Activated CD8-positive, alpha-beta T cell treated with anti-CD3 and anti-CD28 coated beads, Interleukin-2, amount 10 ng/mL, durations not matched to agents 7 days and 5 days (primary cell): ENCODE data around the gene NRDE2. TPM values are rescaled to one million over a fixed set of nuclear protein-coding genes. Genes with fewer than 3 reads are reported as not detected.
A peak's percentile ranks its signal among the peaks of the same experiment; 100 is the strongest.

Experiments used
- ATAC-seq: fragments of 150-1000 bp; cut with Tn5 transposase; one replicate; pipeline ENCODE4 v1.10.0; 2021; ENCODE audit warnings: moderate library complexity
- CTCF ChIA-PET: fragments of 350-600 bp; sonication (Branson Sonifier 250); formaldehyde crosslinking; loops from one replicate; lab custom pipeline; 2021; ENCODE audit warnings: antibody characterized with exemption; lab: Charles Lee
- POLR2A ChIA-PET: fragments of 350-600 bp; sonication (Branson Sonifier 250); formaldehyde crosslinking; loops from one replicate; lab custom pipeline; 2021; ENCODE audit warnings: antibody characterized with exemption; lab: Charles Lee
- DNase-seq: peaks from one replicate; pipeline ENCODE4 v3.0.0-alpha.2; 2020
- H3K27ac Mint-ChIP-seq: one replicate; pipeline ENCODE4 v1.8.0; 2021; ENCODE audit warnings: mild to moderate bottlenecking, mixed read lengths
- H3K27me3 Mint-ChIP-seq: one replicate; pipeline ENCODE4 v1.8.0; 2021; ENCODE audit warnings: low read depth, mixed read lengths
- H3K36me3 Mint-ChIP-seq: one replicate; pipeline ENCODE4 v1.8.0; 2021; ENCODE audit warnings: low read depth, mixed read lengths
- H3K4me1 Mint-ChIP-seq: one replicate; pipeline ENCODE4 v1.8.0; 2021; ENCODE audit warnings: low read depth, mixed read lengths
- H3K4me3 Mint-ChIP-seq: one replicate; pipeline ENCODE4 v1.8.0; 2021; ENCODE audit warnings: mild to moderate bottlenecking, mixed read lengths
- H3K9me3 Mint-ChIP-seq: one replicate; pipeline ENCODE4 v1.8.0; 2022; ENCODE audit warnings: mixed read lengths; ENCODE audit not compliant: insufficient read depth
- total RNA-seq, 2 experiments: library from RNA; stranded (reverse); gene quantifications; one replicate each; pipeline ENCODE4 v1.2.3, GENCODE V29; 2021

NRDE2 gene, protein sequence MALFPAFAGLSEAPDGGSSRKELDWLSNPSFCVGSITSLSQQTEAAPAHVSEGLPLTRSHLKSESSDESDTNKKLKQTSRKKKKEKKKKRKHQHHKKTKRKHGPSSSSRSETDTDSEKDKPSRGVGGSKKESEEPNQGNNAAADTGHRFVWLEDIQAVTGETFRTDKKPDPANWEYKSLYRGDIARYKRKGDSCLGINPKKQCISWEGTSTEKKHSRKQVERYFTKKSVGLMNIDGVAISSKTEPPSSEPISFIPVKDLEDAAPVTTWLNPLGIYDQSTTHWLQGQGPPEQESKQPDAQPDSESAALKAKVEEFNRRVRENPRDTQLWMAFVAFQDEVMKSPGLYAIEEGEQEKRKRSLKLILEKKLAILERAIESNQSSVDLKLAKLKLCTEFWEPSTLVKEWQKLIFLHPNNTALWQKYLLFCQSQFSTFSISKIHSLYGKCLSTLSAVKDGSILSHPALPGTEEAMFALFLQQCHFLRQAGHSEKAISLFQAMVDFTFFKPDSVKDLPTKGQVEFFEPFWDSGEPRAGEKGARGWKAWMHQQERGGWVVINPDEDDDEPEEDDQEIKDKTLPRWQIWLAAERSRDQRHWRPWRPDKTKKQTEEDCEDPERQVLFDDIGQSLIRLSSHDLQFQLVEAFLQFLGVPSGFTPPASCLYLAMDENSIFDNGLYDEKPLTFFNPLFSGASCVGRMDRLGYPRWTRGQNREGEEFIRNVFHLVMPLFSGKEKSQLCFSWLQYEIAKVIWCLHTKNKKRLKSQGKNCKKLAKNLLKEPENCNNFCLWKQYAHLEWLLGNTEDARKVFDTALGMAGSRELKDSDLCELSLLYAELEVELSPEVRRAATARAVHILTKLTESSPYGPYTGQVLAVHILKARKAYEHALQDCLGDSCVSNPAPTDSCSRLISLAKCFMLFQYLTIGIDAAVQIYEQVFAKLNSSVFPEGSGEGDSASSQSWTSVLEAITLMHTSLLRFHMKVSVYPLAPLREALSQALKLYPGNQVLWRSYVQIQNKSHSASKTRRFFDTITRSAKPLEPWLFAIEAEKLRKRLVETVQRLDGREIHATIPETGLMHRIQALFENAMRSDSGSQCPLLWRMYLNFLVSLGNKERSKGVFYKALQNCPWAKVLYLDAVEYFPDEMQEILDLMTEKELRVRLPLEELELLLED
- 10 to 100 TPM; 22.1 to 23.5 TPM for total RNA-seq

DNA sequence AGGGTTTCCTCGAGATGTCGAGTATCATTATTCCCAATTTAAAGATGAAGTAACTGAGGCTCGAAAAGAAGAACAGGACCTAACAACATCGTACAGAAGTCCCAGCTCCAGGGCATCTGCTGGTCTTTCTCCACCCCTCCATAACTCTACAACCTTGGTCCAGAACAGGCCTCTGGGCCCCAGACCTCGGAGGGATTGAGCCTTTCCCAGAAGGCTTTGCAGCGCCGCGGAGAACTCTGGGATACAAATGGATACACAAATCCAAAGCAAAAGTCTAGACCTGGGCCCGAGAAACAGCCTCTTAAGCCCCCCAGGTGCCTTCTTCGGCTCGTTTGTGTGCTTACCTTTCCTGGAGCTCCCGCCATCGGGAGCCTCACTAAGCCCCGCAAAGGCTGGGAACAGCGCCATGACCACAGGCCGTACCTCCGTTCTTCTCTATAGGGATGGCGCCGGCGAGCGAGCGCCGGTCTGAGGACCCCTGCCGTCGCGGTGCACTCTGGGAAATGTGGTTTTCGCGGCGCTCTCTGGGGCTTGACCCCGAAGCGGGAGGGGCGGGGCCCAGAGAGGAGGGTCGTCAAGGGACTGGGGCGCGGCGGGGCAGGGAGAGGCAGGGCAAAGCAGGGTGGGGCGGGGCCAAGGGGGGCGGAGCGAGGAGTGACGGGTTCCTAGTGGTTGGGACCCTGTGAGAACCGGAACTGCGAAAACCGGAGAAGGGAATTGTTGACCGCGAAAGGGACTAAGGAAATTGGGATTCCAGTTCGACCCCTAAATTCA, at the start of gene NRDE2:
NRDE2 (minus strand) TSS at position 445 of the 774 bp plus-strand sequence; CDS start at position 408, 37 bp downstream.
- H3K27me3 Mint-ChIP-seq: peaks cover 12% of the 10 kb centered on the region
- DNase-seq: peak; percentile 97

DNA sequence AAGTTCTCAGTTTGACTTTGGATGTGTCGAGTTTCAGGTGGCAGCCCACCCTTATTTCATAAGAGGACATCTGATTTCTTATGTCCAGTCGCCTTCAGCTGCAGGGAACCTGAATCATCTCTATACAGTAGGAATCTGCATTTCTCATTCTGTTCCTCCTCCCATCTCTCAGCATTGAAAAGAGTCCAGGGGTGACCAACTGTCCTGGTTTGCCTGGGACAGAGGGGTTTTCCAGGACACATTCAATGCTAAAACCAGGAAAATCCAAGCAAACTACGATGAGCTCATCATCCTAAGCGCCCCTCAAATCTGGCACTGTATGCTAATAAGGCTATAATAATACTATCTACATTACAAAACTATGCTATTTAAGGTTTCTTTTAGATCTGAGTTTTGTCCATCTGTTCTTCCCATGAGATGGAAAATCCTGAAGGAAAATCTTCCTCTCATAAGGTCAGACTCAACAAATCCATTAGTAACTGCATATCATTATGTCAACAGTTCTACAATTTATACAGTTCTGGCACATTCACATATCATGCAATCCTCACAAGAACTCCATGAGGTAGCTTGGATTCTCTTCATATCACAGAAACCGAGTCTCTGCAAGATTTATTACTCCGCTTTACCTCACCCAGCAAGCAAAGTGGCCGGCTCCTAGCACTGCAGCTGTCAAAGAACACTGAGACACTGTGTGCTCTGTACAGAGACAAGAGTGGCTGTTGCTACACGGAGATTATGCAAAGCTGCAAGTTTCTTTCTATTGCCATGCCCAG, 49.5 kb upstream of the NRDE2 start:
- ChIA-PET POLR2A (interaction anchor here (0.5 to 8.9 kb wide), 7 partner anchors 13 to 447 kb away, joined by 3 to 289 read pairs (median 5); partner anchors contain the start of genes CALM1 and PSMC1), CTCF (interaction anchor here (1.0 to 5.4 kb wide), 9 partner anchors 12 to 378 kb away, joined by 3 to 55 read pairs (median 5); partner anchors contain the start of gene CALM1)
- H3K36me3 Mint-ChIP-seq: no peaks in the 10 kb centered on the region
- H3K9me3 Mint-ChIP-seq: no peaks in the 10 kb centered on the region
- no peak overlapping the region for H3K27ac Mint-ChIP-seq
- H3K4me1 Mint-ChIP-seq: peaks cover 21% of the 10 kb centered on the region
- no peak for ATAC-seq
- H3K4me3 Mint-ChIP-seq: no peak overlapping the region
- no peaks in the 10 kb centered on the region for H3K27me3 Mint-ChIP-seq
- no peak for DNase-seq

More for the DNA sequence above, at the start of gene NRDE2:
- Mint-ChIP-seq H3K36me3 (peaks cover 7% of the 10 kb centered on the region), H3K9me3 (no peaks in the 10 kb centered on the region), H3K27ac (peak within 1 kb of the TSS; percentile 90), H3K4me1 (peaks cover 20% of the 10 kb centered on the region), H3K4me3 (peak within 1 kb of the TSS; percentile 84)
- ChIA-PET POLR2A (interaction anchor here (0.6 to 2.6 kb wide), 4 partner anchors 18 to 1730 kb away, joined by 3 to 33 read pairs (median 4); no protein-coding TSS in a partner anchor), CTCF (interaction anchor here (1.0 to 1.7 kb wide), 3 partner anchors 31 to 69 kb away, joined by 3 to 4 read pairs (median 4); no protein-coding TSS in a partner anchor)
- peak; percentile 95 for ATAC-seq

DNA sequence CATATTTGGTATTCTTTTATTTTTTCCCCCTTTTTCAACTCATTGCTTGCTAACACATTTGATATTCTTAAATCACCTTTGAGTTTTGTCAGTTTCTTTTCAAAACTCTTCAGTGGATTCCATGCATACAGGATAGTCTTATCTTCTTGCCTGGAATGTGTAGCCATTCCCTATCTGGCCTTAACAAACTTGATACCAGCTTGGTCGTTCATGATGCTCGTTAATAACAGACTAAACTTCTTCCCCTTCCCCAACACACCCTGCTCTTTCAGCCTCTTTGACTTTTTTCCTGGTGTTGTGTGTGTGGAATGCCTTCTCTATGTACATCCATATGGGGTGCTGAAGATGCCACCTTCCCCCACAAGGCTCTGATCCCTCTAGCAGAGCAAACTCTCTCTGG, 47.4 kb upstream of the NRDE2 start:
- ChIA-PET CTCF (interaction anchor here (1.3 to 1.9 kb wide), 2 partner anchors 10 to 21 kb away, joined by 3 to 5 read pairs; no protein-coding TSS in a partner anchor), POLR2A (interaction anchor here (8.9 kb wide), 1 partner anchor 15 kb away, joined by 289 read pairs; the partner anchor contains the start of gene CALM1)
- no peak for ATAC-seq

DNA sequence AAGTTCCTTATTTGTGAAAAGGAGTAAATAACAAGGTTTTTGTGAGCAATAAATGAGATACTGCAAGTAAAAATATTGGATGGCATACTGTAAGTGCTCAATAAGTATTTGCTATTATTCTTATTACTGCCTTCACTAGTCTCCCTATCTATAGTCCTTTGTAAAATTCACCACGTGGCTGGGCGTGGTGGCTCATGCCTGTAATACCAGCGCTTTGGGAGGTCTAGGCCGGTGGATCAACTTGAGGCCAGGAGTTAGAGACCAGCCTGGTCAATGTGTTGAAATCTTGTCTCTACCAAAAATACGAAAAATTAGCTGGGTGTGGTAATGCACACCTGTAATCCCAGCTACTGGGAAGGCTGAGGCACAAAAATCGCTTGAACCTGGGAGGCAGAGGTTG, 46.5 kb upstream of the NRDE2 start:
- DNase-seq: no peak
- Mint-ChIP-seq H3K36me3 (no peaks in the 10 kb centered on the region), H3K27me3 (no peaks in the 10 kb centered on the region), H3K9me3 (no peaks in the 10 kb centered on the region), H3K4me3 (no peak overlapping the region), H3K4me1 (peaks cover 2% of the 10 kb centered on the region), H3K27ac (no peak overlapping the region)
- POLR2A ChIA-PET: interaction anchor here (8.9 kb wide), 1 partner anchor 16 kb away, joined by 289 read pairs; the partner anchor contains the start of gene CALM1
- CTCF ChIA-PET: interaction anchor here (1.9 kb wide), 1 partner anchor 10 kb away, joined by 5 read pairs; no protein-coding TSS in a partner anchor
- ATAC-seq: no peak

More for the DNA sequence above, 47.4 kb upstream of the NRDE2 start:
- Mint-ChIP-seq H3K4me1 (peaks cover 4% of the 10 kb centered on the region), H3K36me3 (no peaks in the 10 kb centered on the region), H3K4me3 (no peak overlapping the region), H3K9me3 (no peaks in the 10 kb centered on the region), H3K27ac (no peak overlapping the region), H3K27me3 (no peaks in the 10 kb centered on the region)
- DNase-seq: no peak

DNA sequence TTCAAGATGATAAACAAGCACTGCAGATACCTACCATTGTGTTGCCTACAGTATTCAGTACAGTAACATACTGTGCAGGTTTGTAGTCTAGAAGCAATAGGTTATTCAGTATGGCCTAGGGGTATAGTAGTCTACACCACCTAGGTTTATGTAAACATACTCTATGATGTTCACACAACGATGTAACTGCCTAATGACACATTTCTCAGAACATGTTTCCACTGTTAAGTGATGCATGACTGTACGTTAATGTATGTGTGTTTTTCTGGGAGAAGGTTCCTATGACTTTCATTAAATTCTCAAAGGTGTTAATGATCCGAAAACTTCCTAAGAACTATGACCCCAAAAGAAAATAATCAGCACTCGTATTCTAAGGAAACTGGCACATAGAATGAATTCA, 44.2 kb upstream of the NRDE2 start:
- H3K36me3 Mint-ChIP-seq: no peaks in the 10 kb centered on the region
- no peak overlapping the region for H3K27ac Mint-ChIP-seq
- ATAC-seq (no peak), DNase-seq (no peak)
- ChIA-PET CTCF (no interaction called here), POLR2A (no interaction called here)
- no peaks in the 10 kb centered on the region for H3K27me3 Mint-ChIP-seq
- H3K9me3 Mint-ChIP-seq: no peaks in the 10 kb centered on the region
- H3K4me1 Mint-ChIP-seq: peaks cover 2% of the 10 kb centered on the region
- H3K4me3 Mint-ChIP-seq: no peak overlapping the region

DNA sequence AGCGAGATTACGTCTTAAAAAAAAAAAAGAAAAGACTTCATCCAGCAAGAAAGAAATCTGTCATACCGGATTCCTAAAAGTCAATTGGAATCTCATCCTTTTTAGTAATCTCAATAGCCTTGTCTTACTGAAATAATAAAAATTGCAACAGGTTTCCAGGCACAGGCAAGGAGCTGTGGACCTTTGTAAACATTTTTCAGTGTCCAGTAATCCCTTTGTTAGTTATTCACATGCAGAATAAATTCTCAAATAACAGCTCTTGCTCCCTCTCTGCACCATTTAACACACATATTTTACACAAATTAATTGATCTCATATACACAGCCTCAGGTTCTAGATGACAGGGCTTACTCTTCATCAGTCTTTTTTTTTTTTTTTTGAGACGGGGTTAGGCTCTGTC, 43.1 kb upstream of the NRDE2 start:
- ChIA-PET POLR2A (interaction anchor here (0.6 to 3.1 kb wide), 4 partner anchors 9 to 111 kb away, joined by 3 to 12 read pairs (median 6); no protein-coding TSS in a partner anchor), CTCF (no interaction called here)
- H3K36me3 Mint-ChIP-seq: no peaks in the 10 kb centered on the region
- ATAC-seq: no peak
- H3K4me3 Mint-ChIP-seq: no peak overlapping the region
- no peaks in the 10 kb centered on the region for H3K4me1 Mint-ChIP-seq
- no peaks in the 10 kb centered on the region for H3K9me3 Mint-ChIP-seq
- no peak overlapping the region for H3K27ac Mint-ChIP-seq
- H3K27me3 Mint-ChIP-seq: no peaks in the 10 kb centered on the region
- no peak for DNase-seq

DNA sequence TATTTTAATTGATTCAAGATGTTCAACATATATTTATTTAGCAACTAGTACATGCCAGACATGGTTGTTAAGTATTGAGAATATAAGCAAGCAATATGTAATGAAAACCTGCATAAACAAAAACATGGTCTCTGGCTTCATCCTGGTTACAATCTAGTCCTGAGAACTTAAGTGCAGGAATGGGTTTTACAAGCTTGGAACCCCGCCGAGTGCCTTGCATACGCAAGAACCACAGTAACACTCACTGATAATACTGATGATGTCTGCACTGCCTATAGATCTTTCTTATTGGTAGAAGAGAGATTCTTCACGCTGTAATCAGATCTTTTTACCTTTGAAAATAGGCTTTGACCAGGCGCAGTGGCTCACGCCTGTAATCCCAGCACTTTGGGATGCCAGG, 42.1 kb upstream of the NRDE2 start:
- no peaks in the 10 kb centered on the region for H3K27me3 Mint-ChIP-seq
- DNase-seq (no peak), ATAC-seq (no peak)
- no peak overlapping the region for H3K4me3 Mint-ChIP-seq
- ChIA-PET CTCF (interaction anchor here (1.2 kb wide), 1 partner anchor 26 kb away, joined by 3 read pairs; no protein-coding TSS in a partner anchor), POLR2A (interaction anchor here (3.1 kb wide), 1 partner anchor 10 kb away, joined by 12 read pairs; no protein-coding TSS in a partner anchor)
- H3K4me1 Mint-ChIP-seq: no peaks in the 10 kb centered on the region
- H3K36me3 Mint-ChIP-seq: no peaks in the 10 kb centered on the region
- H3K27ac Mint-ChIP-seq: no peak overlapping the region
- no peaks in the 10 kb centered on the region for H3K9me3 Mint-ChIP-seq

DNA sequence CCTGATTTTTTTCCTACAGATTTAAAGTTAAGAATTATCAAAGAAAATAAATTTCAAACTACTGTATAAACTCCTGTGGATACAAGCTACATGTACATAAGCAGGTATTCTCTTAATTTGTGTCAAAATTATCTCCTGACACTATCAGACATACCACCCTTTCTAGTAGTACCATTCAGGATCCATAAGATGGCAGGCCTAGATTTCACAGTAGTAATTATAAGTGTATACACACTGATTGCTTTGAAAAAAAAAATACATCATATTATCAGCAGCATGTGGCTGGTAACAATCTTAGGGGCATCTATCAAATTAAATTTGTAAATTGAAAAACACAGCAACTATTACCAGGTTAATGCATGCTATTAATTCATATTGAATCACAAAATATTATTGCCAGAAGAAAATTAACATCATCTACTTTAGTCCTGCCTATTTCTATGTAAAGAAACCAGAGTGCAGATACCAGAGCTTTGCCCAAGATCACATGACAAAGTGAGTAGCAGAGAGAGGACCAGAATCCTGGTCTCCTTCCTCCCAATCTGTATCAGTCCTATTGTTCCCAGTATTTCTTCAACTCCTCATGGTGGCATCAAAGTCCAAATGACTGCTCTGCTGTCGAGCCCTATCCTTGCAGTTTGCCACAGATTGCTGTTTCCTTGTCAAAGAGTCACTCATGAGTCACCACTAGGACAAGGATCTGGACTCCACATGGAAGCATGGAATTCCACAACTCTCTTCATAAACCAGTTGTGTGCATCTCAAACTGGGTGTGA, 37.4 kb upstream of the NRDE2 start:
- Mint-ChIP-seq H3K4me3 (no peak overlapping the region), H3K4me1 (no peaks in the 10 kb centered on the region), H3K27me3 (no peaks in the 10 kb centered on the region), H3K9me3 (no peaks in the 10 kb centered on the region), H3K36me3 (no peaks in the 10 kb centered on the region), H3K27ac (no peak overlapping the region)
- DNase-seq: no peak
- peak; percentile 74 for ATAC-seq
- POLR2A ChIA-PET: interaction anchor here (0.6 to 1.2 kb wide), 4 partner anchors 15 to 31 kb away, joined by 3 to 4 read pairs (median 4); partner anchors contain the start of gene CALM1
- CTCF ChIA-PET: interaction anchor here (0.7 to 2.9 kb wide), 8 partner anchors 10 to 328 kb away, joined by 3 to 17 read pairs (median 6); no protein-coding TSS in a partner anchor

DNA sequence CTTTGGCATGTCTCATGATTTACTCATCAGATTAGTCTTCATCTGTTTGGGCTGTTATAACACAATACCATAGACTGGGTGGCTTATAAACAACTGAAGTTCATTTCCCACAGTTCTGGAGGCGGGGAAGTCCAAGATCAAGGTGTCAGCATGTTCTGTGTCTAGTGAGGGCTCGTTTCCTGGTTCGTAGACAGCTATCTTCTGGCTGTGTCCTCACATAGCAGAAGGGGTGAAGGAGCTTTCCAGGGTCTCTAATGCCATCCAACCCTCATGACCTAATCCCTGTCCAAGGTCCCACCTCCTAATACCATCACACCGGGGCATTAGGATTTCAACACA, 30.8 kb upstream of the NRDE2 start:
- Mint-ChIP-seq H3K36me3 (no peaks in the 10 kb centered on the region), H3K9me3 (no peaks in the 10 kb centered on the region), H3K4me1 (no peaks in the 10 kb centered on the region), H3K27ac (no peak overlapping the region), H3K27me3 (peaks cover 10% of the 10 kb centered on the region), H3K4me3 (no peak overlapping the region)
- POLR2A ChIA-PET: no interaction called here
- no peak for DNase-seq
- CTCF ChIA-PET: no interaction called here
- no peak for ATAC-seq
